Lung (tissue), 12 donors: Measurements from ENCODE around the gene GPR55. TPM values are rescaled to one million over a fixed set of nuclear protein-coding genes. Genes with fewer than 3 reads are reported as not detected.

Experiments used
- ATAC-seq: fragments of 200-7000 bp; cut with Tn5 transposase; one replicate; pipeline ENCODE4 v1.9.1; 2020; ENCODE audit warnings: moderate number of reproducible peaks; ENCODE audit not compliant: insufficient read depth, low FRiP score
- DNase-seq, 3 donors: peaks; one replicate each; pipeline ENCODE4 v3.0.0-alpha.2; 2013 to 2017
- H3K27ac ChIP-seq, 2 donors: one replicate each; pipeline ENCODE4 v1.5.1; 2013; ENCODE audit warnings: mild to moderate bottlenecking in 2 of 2, moderate library complexity in 2 of 2, control low read depth in 1 of 2, inconsistent platforms in 1 of 2, low read depth in 1 of 2, low read length in 1 of 2
- H3K27me3 ChIP-seq, 3 donors: one replicate each; pipeline ENCODE4 v1.5.1; 2013; ENCODE audit warnings: low read length in 2 of 3; ENCODE audit not compliant: control insufficient read depth in 3 of 3, insufficient read depth in 3 of 3
- H3K36me3 ChIP-seq, 4 donors: one replicate each; pipeline ENCODE4 v1.5.1; 2013; ENCODE audit warnings: low read length in 4 of 4, mild to moderate bottlenecking in 1 of 4, moderate library complexity in 1 of 4; ENCODE audit not compliant: control insufficient read depth in 4 of 4, insufficient read depth in 4 of 4
- H3K4me1 ChIP-seq, 5 donors: one replicate each; pipeline ENCODE4 v1.5.1; 2013; ENCODE audit warnings: low read length in 5 of 5, mild to moderate bottlenecking in 2 of 5, moderate library complexity in 1 of 5; ENCODE audit not compliant: control insufficient read depth in 5 of 5, insufficient read depth in 5 of 5
- H3K4me3 ChIP-seq: one replicate; pipeline ENCODE4 v1.5.1; 2013; ENCODE audit warnings: mild to moderate bottlenecking, control low read depth, moderate library complexity
- H3K9ac ChIP-seq, 2 donors: one replicate each; pipeline ENCODE4 v1.5.1; 2013; ENCODE audit warnings: low read length in 2 of 2, control low read depth in 1 of 2; ENCODE audit not compliant: insufficient read depth in 1 of 2
- H3K9me3 ChIP-seq, 4 donors: one replicate each; pipeline ENCODE4 v1.5.1; 2013; ENCODE audit warnings: low read length in 3 of 4, mild to moderate bottlenecking in 1 of 4, moderate library complexity in 1 of 4; ENCODE audit not compliant: control insufficient read depth in 4 of 4, insufficient read depth in 3 of 4
- WGBS, 2 donors: extraction: QIAGEN DNeasy Blood & Tissue Kit; methylation state at CpG; one replicate each; pipeline ENCODE4 v1.1.7; 2013; 5-methylcytosine and 5-hydroxymethylcytosine counted together
- polyA plus RNA-seq, 2 donors: library from polyadenylated mRNA; stranded (reverse); fragments of 200-250 nt; gene quantifications; one replicate each; pipeline ENCODE4 v1.2.1, GENCODE V29; 2013
- total RNA-seq, 2 donors: library from RNA; depleted of rRNA in 1 of 2; stranded (reverse); fragments of >200 nt in 1 of 2; gene quantifications; one replicate each; pipeline ENCODE4 v1.2.1, GENCODE V29; 2014 to 2021
- TF ChIP-seq, protein P1 (sequence below): IDR thresholded peaks from 2 replicates; pipeline ENCODE4 v1.5.1; 2012; ENCODE audit warnings: mild to moderate bottlenecking; ENCODE audit errors: control extremely low read depth, extremely low read depth
- donor health status: control.
- donor health status: control.
- donor health status: Bipolar disorder and iron deficiency.
- donor health status: healthy.
- donor health status: DM: yes; HTN: yes; CAD: no.

Gene GPR55
- total and polyA plus RNA-seq, 4 donors = 0.18 to 0.58 (median 0.29) TPM

DNA sequence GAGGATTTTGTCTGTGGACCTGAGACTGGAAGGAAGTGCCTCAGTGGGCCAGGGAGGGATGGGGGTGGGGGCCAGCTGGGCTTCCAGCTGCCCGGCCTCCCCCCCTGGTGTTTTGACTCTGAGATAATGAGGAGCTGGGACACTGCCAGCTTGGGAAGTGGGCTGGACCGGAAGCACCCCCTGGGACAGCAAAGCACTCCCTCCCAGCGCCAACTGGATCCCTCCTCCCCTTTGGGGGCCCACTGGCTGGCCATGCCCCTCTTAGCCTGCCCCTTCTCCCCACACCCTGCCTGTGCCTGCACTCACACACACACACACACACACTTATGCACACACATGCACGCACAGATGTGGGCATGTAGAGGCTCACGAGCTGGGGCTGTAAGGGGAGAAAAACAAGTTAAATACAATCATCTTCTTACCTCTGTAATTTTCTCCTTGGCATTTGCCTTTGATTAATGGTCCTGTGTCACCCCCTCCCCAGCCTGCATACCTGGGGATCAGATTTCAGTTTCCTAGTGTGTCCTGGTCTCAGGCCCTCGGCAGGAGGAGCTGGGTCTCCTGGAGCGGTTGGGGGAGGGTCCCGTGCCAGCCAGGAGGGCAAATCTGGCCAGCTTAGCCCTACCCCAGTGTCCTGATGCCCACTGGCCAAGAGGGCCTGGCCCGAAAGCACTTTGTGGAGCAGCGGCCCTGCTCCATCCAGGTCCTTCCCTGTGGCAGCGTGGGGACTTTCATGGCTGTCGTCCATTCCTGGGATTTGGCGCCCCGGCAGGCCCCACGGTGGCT is 56.7 kb downstream of the GPR55 start:
- no peak overlapping the region for H3K27ac ChIP-seq
- ATAC-seq (no peak), DNase-seq (peak; percentile 83 to 94 (median 87))
- H3K9me3 ChIP-seq = no peaks in the 10 kb centered on the region
- no peaks in the 10 kb centered on the region for H3K27me3 ChIP-seq
- H3K36me3 ChIP-seq = no peaks in the 10 kb centered on the region
- peak overlapping the region; percentile 4 to 40 for H3K9ac ChIP-seq
- TF ChIP-seq, protein P1, sequence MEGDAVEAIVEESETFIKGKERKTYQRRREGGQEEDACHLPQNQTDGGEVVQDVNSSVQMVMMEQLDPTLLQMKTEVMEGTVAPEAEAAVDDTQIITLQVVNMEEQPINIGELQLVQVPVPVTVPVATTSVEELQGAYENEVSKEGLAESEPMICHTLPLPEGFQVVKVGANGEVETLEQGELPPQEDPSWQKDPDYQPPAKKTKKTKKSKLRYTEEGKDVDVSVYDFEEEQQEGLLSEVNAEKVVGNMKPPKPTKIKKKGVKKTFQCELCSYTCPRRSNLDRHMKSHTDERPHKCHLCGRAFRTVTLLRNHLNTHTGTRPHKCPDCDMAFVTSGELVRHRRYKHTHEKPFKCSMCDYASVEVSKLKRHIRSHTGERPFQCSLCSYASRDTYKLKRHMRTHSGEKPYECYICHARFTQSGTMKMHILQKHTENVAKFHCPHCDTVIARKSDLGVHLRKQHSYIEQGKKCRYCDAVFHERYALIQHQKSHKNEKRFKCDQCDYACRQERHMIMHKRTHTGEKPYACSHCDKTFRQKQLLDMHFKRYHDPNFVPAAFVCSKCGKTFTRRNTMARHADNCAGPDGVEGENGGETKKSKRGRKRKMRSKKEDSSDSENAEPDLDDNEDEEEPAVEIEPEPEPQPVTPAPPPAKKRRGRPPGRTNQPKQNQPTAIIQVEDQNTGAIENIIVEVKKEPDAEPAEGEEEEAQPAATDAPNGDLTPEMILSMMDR = no peak
- H3K4me1 ChIP-seq = peaks cover 0 to 68% (median 34%) of the 10 kb centered on the region in 5 donors
- 69 to 75% methylated on average over 13 to 15 of the region's 15 CpGs for WGBS, 2 donors
- no peak overlapping the region for H3K4me3 ChIP-seq

DNA sequence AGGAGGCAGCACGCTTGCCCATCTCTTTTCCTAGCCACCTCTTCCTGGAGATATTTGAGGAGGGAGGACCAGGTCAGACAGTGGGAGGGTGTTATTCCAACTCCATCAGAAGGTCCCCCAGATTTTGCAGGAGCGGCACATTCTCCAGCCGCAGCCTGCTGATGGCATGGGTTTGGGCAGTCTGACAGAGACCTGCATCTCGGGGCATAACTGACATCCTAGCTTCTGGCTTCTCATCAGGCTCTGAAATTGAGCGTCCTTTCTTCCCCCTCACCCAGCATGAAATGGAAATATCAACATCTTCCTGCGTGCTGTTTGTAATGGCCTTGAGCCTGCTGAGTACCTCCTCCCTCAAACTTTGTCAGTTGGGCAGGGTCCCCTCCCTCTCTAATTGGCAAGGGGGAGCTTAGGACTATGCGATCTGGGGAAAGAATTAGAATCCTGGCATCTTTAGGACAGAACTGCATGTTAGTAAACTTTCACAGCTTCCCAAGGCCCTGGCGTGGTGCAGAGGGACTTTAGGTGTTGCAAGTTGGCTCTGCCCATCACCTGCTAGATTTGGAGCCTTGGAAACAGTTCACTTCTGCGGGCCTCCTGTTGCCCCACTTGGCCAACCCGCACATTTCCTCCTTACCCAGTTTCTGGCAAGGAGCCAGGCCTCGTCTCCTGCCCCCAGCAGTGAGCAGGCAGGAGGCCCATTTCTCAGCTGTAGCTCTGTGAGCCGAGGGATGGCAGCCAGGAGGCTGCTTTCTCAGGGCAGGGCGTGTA is 58.1 kb downstream of the GPR55 start:
- WGBS, 2 donors = 23 to 42% methylated on average over 13 of the region's 13 CpGs
- peak; percentile 52 to 63 (median 54) for DNase-seq

DNA sequence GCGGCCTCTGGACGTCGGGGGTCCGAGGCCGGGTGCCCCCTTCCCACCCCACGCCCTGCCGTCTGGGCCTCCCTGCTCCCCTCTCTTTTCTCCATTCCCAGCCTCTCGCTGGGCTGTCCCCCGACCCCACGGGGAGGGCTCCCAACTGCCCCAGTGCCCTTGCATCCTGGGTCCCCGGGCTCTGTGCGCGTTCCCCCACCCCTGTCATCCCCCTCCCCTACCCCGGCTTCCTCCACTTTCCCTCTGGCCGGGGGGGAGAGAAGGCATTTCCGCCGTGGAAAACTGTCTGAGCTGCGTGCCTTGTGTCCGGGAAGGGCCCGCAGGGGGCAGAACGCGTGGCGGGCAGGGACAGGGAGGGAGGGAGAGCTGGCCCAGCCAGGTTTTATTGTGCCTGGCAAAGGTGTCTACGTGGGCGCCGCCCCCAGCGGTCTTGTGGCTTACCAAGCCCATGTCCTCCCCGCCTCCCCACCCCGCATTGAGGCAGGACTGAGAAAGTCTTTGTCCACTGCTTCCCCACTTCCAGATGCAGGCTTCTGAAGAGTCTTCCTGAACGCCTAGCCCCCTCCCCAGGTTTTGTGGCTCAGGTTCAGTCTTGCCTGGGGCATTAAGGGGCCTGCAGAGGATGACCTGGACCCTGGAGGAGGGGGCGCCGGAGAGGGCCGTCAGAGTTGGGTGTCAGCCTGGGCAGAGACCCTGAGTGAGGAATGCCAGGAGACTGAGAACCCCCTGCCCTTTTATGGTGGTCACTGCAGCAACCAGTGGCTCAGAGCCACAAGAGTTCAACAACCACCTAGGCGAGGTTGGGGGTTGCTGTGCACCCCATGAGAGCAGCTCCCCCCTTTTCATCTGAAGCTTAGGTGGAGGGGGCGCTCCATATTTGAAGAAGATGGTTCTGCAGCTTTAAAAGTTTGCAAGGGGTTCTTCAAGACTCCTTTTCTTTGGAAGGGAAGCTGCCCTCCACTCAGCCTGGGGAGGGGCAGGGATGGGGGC is 59.0 kb downstream of the GPR55 start:
- 11 to 16% methylated on average over 30 to 35 of the region's 35 CpGs for WGBS, 2 donors
- ATAC-seq (no peak), DNase-seq (peak; percentile 68 to 76 (median 76))
- H3K4me3 ChIP-seq = no peak overlapping the region
- peaks cover 0 to 55% (median 29%) of the 10 kb centered on the region in 5 donors for H3K4me1 ChIP-seq
- no peaks in the 10 kb centered on the region for H3K36me3 ChIP-seq
- peak overlapping the region; percentile 21 to 48 for H3K9ac ChIP-seq
- H3K27ac ChIP-seq = no peak overlapping the region
- H3K27me3 ChIP-seq = peaks cover 0 to 2% (median 0%) of the 10 kb centered on the region in 3 donors
- no peaks in the 10 kb centered on the region for H3K9me3 ChIP-seq
- TF ChIP-seq, protein P1 = no peak

More for the DNA sequence above, 58.1 kb downstream of the GPR55 start:
- Histone ChIP-seq H3K4me3 (no peak overlapping the region), H3K9me3 (no peaks in the 10 kb centered on the region), H3K36me3 (no peaks in the 10 kb centered on the region), H3K4me1 (peaks cover 0 to 63% (median 34%) of the 10 kb centered on the region in 5 donors), H3K9ac (no peak overlapping the region), H3K27me3 (peaks cover 0 to 2% (median 0%) of the 10 kb centered on the region in 3 donors), H3K27ac (no peak overlapping the region)
- no peak for ATAC-seq
- TF ChIP-seq, protein P1 = no peak
